Measurements from ENCODE around the gene ACAP2.

Gene ACAP2

DNA sequence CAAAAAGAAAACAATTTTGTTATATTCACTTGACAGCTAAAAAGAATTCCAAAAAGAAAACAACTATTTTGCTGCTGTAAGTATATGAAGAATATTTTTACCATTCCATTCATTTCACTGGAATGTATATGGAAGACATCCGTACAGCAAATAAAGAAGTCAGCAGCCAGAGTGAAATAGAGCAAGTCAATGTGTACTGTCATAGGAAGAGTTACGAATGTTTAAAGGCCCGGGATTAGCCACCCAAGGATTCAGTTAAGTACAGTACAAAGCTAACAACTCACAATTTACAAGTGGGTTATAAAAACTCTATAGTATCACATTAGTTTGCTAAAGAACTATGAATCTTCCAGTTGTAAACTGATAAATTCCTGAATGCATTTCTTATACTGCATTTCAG, 157.4 kb downstream of the ACAP2 start:
- no peak for DNase-seq

DNA sequence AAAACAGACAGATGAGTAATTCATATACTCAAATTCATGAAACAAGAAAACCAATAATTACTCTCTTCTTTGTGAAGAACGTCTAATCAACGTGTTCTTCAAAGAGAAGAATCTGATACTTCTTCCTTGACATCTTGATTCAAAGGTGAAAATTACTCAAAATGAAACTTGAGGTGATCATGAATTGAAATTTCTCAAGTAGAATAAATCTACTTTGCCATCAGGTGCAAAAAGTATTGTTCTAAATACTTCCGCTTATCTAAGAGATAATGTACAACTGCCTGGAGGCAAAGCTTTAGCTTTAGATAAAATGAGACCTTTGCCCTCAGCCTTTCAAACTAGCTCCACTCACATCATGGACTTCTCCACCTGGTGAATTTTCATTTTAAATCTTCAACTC, 158.0 kb downstream of the ACAP2 start:
- DNase-seq = no peak

- no peak for DNase-seq
Measured at GRCh38 chr3:195282961-195283360, 159.9 kb downstream of the ACAP2 start.

- DNase-seq = no peak
Measured at GRCh38 chr3:195274259-195274966, 168.4 kb downstream of the ACAP2 start.

- peak; percentile 91 to 92 for DNase-seq
Measured at GRCh38 chr3:195271410-195272243, 171.2 kb downstream of the ACAP2 start.

DNA sequence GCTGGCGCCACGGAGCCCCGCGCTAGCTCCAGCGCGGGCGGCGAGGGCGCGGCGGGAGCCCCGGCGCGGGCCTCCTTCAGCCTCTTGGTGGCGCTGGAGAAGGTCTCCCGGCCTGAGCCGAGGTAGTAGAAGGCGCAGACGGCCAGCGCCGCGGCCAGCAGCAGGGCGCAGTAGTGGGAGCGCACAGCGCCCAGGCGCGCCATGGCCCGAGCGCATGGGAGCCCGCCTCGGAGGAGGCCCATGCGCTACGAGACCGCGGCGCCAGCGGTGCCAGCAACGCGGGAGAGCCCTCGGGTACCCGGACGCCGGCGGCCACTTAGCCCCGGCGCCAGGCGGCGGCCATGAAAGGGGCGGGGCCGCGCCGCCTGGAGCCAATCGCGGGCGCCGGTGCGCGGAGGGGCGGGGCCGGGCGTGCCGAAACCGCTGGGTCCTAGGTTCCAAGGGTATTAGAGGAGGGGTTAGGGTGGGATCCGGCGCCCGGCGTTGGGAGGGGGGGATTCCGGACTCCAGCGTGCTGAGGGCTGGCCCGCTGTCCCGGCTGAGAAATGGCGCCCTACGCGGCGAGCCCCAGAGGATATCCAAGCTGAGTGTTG, 171.9 kb downstream of the ACAP2 start, which contains the start of gene XXYLT1:
TSS of gene XXYLT1 (minus strand) at position 343 of the 593 bp plus-strand sequence. CDS start at position 242, 101 bp downstream.
- DNase-seq = peak; percentile 94 to 96

DNA sequence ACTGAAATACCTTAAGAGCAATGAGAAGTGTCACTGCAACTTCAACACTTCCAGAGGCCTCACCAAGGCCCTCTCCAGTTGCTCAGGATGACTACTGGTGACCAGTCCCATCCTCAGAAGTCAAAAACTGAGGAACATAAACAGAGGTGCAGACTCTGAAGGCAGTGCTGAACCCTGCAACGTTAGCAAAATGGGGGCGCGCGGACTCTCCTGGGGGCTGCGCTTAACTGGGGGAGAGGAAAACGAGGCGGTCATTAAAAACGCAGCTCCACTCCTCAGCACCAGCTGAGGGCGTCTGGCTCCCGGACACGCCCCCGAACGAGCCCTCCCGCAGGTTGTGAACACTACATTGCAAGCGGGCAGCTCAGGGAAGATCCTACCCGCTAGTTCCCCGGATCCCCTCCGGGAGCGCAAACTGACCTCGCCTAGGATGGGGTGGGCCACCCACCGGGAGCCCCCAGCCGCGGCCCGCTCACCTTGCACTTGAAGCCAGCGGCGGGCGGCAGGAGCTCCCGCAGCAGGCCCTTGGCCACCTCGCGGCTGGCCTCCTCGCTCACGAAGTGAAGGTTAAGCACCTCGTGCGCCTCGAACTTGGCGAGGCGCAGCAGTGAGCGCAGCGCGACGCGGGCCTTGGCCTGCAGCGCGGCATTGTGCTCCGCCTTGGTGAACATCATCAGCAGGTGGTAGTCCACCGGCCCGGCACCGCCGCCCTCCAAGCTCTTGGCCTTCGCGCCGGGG, 172.6 kb downstream of the ACAP2 start:
- peak; percentile 58 to 77 for DNase-seq

DNA sequence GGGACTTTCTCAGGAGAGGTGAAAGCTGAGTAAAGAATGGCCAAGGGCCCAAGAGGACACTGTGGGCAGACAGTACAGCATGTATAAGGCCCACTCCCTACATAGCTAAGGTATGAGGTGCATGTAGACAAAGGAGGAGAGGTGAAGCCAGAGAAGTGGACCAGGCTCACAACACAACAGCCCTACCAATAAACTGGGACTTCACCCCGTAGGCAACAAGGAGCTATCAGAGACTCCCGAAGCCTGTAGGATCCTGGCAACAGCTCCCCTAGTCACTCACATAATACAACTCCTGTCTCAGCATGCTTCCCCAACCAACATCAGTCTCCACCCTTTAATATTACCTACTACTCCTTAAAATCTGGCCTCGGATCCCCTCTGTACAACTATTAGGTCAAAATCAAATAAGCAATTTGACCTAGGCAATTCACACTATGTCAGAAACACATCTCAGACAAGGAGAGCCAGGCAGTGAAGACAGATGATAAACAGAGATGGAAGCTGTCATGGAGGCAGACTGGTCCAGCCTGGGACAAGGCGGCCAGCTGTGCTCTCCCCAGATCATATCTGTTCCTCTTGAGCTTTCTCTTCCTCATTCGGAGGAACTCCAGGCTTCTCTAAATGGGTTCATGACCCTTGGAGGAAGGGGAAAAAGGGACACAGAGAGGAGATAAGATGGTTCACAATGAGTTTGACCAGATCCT, 173.3 kb downstream of the ACAP2 start:
- no peak for DNase-seq

GRCh38 chr3:195268576-195269309, 174.1 kb downstream of the ACAP2 start:
- DNase-seq = no peak

GRCh38 chr3:195267096-195267495, 175.7 kb downstream of the ACAP2 start:
- no peak for DNase-seq

- DNase-seq = no peak
Measured at GRCh38 chr3:195266428-195266827, 176.4 kb downstream of the ACAP2 start.

- no peak for DNase-seq
Measured at GRCh38 chr3:195265363-195265976, 177.3 kb downstream of the ACAP2 start.

- DNase-seq = no peak
Measured at GRCh38 chr3:195263925-195264600, 178.8 kb downstream of the ACAP2 start.

DNA sequence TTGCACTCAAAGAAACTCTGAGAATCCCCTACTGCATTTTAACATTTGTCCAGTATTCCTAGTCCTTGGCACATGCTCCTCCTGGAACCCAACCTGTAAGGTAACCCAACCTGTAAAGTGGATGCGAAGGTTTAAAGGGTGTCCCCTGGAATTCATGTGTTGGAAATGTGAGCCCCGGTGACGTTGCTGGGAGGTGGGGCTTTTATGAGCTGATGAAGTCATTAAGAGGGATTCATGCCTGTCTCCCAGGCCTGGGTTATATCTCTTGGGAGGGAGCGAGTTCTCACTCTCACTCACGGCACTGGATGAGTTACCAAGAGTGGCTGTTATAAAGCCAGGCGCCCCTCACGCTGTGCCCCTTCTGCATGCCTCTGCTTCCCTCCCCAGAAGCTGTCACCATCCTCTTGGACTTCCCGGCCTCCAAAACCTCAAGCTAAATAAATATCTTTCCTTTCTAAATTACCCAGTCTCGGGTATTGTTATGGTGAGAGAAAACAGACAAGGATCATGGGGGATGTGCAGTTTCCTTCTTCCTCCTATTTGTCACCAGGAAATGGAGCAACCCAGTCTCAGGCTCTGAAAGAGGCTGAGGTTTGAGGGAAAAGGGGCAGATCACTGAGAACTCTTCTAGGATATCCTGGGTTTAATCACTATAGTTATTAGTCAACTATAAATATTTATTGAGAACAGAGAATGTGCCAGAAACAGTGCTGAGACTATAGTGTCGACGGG, 179.5 kb downstream of the ACAP2 start:
- DNase-seq = no peak

DNA sequence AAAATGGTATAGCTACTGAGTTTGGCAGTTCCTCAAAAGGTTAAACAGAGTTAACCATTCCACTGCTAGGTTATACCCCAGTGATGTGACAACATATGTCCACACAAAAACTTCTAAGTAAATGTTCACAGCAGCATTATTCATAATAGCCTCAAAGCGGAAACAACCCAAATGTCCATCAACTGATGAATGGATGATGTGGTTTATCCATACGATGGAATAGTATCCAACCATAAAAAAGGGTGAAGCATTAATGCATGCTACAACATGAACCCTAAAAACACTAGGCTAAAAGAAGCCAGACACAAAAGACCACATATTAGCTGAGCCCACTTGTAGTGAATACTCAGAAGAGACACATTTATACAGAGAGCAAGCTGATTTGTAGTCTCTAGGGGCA, 180.9 kb downstream of the ACAP2 start:
- DNase-seq = no peak

- DNase-seq = peak; percentile 30 to 38
Measured at GRCh38 chr3:195260280-195260905, 182.4 kb downstream of the ACAP2 start.

GRCh38 chr3:195259475-195260279, 183.1 kb downstream of the ACAP2 start:
- DNase-seq = peak; percentile 91 to 94

GRCh38 chr3:195259154-195259474, 183.7 kb downstream of the ACAP2 start:
- no peak for DNase-seq
